ENCODE data around the gene KRTAP5-8.
"Not testable (repeated sequence)": the region's sequence is repeated elsewhere in the genome, so short reads cannot be mapped to it uniquely, and the experiment has no call there.

KRTAP5-8 gene

DNA sequence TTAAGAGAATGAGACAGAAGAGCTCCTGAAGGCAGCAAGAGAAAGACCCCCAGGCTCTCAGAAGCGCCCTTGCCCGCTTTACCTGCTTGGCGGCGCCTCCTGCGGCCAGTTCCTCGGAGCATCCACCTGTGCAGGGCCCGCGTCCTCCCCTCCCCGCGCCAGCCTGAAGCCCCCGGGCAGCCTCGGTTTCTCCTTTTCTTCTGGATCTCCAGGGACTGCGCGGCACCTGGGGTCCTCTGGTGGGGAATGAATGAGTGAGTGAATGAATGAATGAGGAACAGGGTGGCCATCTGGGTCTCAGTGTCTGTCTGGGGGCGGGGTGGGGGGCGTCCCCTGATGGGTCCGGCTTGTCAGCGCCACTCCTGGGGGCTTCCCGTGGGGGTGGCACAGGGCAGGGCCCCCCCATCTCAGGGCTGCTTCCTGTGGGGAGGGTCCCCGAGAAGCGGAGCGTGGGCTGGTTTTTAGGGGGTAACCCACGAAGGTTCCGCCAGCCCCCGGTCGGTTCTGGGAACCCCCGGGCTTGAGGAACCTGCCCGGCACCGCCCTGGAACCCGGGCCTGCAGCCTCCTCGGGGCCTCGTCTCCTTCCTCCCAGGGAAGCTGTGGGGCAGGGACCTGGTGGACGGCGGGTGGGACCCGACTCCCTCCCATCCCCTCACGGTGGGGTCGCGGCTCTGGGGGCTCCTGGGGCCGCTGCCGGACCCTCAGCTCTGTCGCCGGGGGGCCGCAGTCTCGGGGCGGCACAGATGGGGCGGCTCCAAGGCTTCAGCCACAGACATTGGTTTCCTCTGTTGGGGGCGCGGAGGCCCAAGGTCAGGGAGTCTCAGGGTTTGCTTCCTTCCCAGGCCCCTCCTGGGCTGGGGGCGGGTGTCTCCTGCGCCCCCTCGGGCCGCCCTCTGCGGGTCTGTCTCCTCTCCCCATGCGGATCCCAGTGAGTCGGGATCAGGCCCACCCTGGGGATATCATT is 19.0 kb upstream of the KRTAP5-8 start:
- no peak for DNase-seq

DNA sequence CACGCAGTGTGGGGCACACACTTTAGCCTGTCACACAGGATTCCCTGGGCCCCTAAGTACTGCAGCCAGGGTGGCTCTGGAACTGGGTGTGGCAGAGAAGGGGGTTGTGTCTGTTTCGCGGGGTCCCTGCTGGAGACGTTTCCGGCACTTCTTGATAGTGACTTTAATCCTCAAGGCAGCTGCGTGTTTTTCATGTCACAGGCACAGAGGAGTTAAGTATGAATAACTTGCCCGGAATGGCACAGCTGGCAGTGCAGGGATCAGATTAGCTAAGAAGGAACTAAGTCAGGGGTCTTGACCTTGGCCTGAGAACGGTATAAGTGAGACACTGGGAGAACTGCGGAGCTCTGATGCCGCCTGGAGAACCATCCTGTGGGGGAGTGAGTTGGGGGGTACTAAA is 18.3 kb upstream of the KRTAP5-8 start:
- DNase-seq = no peak

DNA sequence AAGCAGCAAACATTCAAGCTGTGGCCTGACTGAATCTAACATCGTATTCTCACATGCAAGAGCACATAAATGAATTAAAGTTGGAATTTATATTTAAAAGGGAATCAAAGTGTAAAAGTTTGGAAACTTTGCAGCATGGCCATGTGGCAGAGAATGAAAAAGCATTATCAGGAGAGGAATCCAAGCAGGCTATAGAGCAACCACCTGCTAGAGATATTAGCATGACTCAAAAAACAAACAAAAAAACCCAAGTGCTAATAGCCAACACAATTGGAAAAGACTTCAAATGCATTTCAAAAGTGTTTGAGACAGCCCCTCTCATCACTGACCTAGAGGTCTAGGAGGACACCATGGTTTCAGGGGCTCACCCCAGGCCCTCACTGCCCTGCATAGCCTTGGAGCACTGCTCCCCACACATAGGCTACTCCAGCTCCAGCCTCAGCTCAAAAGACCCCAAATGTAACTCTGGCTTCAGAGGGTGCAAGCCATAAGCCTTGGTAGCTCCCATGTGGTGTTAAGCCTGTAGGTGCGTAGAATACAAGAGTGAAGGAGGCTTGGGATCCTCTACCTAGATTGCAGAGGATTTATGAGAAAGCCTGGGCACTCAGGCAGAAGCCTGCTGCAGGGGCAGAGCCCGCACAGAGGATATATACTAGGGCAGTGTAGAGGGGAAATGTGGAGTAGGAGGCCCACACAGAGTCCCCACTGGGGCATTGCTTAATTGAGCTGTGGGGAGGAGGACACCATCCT is 12.5 kb upstream of the KRTAP5-8 start:
- no peak for DNase-seq

DNA sequence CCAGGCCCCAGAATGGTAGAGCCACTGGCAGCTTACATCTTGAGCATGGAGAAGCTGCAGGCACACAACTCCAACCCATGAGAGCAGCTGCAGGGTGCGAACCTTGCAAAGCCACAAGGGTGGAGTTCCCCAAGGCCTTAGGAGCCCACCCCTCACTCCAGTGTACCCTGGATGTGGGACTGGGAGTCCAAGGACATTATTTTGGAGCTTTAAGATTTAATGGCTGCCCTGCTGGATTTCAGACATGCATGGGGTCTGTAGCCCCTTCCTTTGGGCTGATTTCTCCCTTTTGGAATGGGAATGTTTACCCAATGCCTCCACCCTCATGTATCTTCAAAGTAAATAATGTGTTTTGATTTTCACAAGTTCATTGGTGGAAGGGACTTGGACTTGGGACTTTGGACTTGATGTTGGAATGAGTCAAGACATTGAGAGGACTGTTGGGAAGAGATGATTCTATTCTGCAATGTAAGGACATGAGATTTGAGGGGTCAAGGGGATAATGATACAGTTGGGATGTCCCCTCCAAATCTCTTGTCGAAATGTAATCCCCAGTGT is 11.8 kb upstream of the KRTAP5-8 start:
- DNase-seq = no peak

DNA sequence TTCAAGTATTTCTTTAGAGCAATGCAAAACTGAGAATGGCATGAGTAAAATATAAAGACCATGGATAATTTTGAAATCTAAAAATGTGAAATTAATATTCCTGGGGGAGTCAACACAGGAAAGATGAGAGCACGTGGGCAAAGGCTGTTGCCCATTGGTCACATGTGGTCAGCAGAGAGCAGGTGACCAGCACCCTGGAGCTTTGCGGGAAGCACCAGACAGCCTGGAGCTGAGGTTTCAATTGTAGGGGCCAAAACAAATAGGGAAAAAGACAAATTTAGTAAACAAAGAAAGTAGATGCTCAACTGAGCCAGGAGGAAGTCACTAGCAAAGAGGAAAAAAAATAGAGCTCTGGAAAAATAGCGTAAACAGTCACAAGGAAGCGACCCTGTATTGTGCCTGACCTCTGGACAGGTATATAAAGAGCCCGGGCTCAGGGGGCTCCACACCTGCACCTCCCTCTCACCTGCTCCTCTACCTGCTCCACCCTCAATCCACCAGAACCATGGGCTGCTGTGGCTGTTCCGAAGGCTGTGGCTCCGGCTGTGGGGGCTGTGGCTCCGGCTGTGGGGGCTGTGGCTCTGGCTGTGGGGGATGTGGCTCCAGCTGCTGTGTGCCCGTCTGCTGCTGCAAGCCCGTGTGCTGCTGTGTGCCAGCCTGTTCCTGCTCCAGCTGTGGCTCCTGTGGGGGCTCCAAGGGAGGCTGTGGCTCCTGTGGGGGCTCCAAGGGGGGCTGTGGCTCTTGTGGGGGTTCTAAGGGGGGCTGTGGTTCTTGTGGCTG is 10.8 kb upstream of the KRTAP5-8 start, which contains the start of gene KRTAP5-7:
TSS of gene KRTAP5-7 (plus strand) at position 472 of the 780 bp plus-strand sequence. CDS start at position 506, 34 bp downstream.
- DNase-seq = not testable (repeated sequence)

DNA sequence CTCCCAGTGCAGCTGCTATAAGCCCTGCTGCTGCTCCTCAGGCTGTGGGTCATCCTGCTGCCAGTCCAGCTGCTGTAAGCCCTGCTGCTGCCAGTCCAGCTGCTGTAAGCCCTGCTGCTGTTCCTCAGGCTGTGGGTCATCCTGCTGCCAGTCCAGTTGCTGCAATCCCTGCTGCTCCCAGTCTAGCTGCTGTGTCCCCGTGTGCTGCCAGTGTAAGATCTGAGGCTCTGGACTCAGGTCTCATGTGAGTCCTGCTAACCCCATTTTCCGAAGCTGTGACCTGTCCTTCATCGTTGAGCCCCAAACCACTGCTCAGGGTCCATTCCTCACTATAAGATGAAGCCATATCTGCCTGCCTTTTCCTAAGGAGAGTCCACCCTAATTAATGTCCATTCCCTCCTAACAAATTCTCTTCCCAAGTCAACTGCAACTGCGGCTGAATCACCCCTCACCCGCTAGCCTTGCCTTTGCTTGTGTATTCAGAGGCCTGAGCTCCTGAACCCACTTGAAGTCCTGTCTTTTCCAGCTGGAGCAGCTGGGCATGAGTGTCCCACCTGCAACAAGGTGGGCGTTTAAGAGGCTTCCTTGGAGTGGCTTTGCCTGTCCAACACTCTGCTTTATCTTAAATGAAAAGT is 10.1 kb upstream of the KRTAP5-8 start:
- no peak for DNase-seq

DNA sequence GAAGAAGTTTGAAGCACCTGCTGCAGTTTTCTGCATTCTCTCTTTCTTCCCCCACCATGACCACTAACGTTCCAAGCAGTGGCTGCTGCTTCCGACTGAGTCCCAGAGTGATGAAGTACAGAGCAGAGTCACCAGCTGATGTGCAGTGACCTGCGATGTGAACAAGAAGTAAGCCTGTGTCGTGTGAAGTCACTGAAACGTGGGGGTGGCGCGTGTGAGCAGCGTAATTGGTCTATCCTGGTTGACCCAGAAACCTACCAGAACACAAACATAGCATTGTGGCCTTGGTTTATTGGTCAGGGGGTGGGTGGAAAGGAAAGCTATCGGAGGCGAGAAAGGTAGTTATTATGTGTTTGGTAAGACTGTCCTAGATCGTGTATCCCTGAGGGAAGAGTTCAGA is 7.2 kb upstream of the KRTAP5-8 start:
- DNase-seq = no peak

DNA sequence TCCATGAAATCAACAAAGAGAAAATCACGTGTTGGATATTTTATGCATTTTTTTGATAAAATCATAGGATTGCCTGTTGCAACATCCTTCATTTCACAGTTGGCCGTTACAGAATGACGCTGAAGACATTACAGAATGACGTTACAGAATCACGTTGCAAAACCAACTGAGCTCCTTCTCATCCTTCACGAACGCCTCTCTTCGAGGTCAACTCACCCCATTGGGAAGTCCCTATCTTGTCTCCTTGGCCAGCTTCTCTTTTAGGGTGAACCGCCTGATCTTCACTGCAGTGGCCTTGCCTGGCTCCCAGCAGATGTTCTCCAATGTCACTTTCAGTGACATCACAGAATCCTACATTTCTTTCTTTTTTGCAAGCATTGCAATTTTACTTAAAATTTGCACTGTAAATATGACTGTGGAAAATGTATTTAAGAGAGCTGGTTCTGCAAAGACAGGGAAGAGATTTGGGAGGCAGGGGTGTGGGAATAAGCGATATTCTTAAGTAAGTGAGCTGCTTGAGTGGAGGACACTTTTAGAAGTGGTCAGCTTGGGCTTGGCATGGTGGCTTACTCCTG is 5.7 kb upstream of the KRTAP5-8 start:
- no peak for DNase-seq

DNA sequence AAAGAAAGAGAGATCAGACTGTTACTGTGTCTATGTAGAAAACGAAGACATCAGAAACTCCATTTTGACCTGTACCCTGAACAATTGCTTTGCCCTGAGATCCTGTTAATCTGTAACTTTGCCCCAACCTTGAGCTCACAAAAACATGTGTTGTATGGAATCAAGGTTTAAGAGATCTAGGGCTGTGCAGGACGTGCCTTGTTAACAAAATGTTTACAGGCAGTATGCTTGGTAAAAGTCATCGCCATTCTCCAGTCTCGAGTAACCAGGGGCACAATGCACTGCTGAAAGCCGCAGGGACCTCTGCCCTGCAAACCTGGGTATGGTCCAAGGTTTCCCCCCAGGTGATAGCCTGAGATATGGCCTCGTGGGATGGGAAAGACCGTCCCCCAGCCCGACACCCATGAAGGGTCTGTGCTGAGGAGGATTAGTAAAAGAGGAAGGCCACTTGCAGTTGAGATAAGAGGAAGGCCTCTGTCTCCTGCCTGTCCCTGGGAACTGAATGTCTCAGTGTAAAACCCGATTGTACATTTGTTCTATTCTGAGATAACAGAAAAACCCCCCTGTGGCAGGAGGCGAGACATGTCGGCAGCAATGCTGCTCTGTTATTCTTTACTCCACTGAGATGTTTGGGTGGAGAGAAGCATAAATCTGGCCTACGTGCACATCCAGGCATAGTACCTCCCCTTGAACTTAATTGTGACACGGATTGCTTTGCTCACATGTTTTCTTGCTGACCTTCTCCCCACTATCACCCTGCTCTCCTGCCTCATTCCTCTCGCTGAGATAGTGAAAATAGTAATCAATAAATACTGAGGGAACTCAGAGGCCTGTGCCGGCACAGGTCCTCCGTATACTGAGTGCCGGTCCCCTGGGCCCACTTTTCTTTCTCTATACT is 2.9 kb upstream of the KRTAP5-8 start:
- DNase-seq = not testable (repeated sequence)

DNA sequence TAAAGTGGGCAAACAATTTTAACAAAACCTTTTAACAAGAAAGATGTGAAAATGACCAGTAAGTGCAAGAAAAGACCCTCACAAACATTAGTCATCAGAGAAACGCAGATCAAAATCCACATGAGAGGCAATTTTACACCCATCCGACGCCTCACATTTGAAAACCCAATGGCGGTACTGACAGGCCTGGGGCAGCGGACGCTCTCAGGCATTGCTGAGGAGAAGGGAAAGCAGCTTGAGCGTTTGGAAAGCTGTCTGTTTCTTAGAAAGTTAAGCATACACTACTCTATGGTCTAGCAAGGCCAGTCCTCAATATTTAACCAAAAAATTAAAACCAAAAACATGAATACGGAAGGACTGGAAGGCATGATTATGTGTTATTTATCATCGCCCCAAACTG is 2.0 kb upstream of the KRTAP5-8 start:
- no peak for DNase-seq

DNA sequence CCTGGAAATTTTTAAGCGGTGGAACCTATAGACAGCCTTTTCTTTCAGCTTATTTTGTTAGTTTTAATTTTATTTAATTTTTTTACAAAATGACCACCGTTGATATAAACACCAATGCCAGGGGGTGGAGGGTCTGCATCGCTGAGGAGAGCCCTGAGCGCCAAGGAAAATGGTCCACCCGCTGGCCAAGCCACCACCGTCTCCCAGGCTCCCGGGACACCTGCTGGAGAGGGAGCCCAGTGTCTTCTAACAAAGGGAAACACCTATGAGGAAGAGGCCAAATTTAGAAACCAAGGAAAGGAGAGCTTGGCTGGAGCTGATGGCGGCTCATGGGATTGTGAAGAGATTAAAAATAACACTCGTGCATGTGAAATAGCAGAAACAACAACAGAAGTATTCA is 288 bp upstream of the KRTAP5-8 start:
- no peak for DNase-seq

DNA sequence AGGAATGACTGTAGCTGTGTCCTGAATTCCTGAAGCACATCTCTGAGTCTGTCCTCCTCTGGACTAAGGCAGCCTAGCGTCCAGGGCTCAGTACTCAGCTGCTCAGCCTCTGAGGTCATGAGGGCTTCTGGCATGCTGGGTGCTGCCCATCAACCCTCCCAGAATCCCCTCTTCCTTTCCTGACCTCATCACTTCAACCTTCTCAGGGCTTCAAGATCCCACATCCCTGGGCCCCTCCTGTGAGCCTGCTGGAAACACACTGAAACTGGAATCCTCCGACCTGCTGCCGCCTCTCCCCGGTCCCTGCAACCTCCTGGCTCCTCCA is 803 bp downstream of the KRTAP5-8 start:
- DNase-seq = no peak

DNA sequence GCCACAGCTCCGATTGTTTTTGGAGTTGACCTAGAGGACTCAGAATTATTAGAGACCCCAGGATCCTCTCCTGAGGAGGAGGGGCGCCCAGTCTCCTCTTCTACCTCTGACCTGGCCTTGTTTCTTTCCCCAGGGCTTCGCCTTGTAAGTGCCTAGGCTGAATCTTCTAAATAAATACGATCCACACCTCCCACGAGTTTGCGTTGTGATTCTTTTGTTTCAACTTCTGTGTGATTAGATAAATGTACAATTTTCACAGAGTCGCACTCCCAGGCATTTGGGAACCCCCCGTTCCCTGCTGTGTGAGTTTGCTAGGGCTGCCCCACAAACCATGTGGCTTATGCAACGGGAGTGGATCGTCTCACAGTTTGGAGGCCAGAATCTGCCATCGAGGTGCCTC is 1.2 kb downstream of the KRTAP5-8 start:
- DNase-seq = no peak

DNA sequence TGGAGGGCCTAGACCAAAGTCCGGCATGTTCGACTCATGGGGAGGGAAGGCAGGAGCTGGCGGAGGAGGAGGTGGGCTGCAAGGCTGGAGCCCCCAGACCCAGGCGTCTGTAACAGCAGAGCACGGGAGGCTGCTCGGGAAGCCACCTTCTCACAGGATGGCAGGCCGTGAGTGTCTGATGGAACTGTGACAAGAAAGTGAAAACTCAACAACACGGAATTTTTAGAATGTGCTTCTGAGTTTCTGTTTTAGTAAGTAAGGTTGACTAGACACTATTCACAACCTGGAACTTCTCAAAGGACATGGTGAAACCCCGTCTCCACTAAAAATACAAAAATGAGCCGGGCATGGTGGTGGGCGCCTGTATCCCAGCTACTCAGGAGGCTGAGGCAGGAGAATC is 2.1 kb downstream of the KRTAP5-8 start:
- DNase-seq = not testable (repeated sequence)

DNA sequence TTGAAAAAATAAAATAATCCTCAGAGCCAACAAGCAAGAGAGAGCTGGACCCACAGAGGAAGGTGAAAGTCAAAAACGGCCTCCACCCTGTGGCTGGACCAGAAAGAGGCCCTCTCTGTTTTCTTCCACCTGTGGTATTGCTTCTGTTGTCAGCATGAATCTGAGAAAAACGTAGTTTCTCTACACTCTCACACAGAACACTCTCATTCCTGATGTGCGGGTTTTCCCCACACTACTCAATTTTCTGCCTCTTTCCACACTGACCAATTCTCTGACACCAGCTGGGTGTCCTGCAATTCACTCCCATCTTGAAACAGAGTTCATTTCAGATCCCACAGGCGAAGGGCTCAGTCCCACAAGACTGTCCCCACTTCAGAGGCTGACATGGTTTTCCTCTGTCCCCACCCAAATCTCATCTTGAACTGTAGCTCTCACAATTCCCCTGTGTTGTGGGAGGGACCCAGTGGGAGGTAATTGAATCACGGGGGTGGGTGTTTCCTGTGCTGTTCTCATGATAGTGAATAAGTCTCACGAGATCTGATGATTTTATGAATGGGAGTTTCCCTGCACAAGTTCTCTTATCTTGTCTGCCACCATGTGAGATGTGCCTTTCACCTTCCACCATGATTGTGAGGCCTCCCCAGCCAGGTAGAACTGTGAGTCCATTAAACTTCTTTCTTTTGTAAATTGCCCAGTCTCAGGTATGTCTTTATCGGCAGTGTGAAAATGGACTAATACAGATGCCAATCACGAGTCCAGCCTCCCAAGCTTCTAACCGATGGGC is 2.9 kb downstream of the KRTAP5-8 start:
- not testable (repeated sequence) for DNase-seq

DNA sequence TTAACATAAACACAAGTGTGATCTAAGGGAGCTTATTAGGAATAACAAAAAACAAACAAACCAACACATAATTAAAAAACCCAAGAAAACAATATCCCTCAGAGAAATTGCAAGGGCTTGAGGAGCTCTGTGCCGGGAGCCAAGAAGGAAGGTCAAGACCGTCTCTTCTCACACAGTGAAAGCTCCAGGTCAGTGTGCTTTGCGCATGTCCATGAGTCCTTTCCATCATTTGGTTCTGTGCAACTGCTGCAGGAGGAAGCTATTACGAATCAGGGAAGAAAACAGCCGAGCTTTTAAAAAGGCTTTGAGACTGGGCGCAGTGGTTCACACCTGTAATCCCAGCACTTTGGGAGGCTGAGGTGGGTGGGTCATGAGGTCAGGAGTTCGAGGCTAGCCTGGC is 4.6 kb downstream of the KRTAP5-8 start:
- no peak for DNase-seq

DNA sequence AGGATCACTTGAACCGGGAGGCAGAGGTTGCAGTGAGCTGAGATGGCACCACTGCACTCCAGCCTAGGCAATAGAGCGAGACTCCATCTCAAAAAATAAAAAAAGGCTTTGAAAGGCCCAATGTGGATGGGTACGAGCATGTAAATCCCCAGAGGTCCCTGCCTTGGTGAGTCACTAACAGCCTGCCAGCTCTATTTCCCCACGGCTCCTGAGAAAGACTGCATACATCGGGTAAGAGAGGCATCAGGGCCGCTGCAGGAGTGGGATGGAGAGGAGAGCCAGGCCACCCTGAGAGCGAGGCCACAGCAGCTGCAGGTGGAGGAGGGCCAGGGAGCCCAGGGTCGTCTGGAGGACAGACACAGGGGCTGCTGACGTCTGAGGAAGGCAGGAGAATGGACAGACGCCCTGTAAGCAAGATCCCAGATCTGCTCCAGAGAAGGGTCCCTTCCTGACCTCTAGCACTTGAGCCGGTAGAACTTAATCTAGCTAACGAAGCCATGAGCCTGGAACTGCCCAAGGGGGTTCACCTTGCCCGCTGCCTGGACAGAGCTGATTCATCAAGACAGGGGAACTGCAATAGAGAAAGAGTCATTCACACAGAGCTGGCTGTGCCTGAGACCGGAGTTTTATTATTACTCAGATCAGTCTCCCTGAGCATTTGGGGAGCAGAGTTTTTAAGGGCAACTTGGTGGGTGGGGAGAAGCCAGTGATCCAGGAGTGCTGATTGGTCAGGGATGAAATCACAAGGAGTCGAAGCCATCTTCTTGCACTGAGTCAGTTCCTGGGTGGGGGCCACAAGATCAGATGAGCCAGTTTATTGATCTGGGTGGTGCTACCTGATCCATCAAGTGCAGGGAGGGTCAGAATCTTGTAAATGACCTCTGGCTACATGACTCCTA is 5.3 kb downstream of the KRTAP5-8 start:
- DNase-seq = no peak

DNA sequence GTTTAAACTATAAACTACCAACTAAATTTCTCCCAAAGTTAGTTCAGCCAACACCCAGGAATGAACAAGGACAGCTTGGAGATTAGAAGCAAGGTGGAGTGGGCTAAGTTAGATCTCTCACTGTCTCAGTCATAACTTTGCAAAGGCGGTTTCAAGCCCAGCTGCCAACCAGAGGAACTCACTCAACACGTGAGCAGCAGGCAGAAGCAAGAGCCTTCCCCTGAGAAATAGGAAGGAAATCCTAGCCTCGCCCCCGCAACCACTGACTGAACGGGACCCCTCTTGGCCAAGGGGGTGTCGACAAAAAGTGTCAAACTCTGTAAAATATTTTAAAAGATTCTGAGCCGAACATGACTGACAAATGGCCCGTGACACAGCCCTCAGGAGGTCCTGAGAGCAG is 6.0 kb downstream of the KRTAP5-8 start:
- no peak for DNase-seq
